K562 (cell line): ENCODE measurements around the gene CLCA1. TPM values are rescaled to one million over a fixed set of nuclear protein-coding genes. Genes with fewer than 3 reads are reported as not detected.

Experiments
- BACH1 ChIP-seq: fragments of 200-800 bp; sonication (Bioruptor generic); IDR thresholded peaks from 2 replicates; pipeline ENCODE4 v1.6.1; 2016; ENCODE audit warnings: missing genetic modification characterization, missing compliant biosample characterization
- GABPB2 ChIP-seq: fragments of 250-450 bp; sonication (Bioruptor Pico); conservative IDR thresholded peaks from 2 replicates; pipeline ENCODE4 v1.5.1; 2021; ENCODE audit warnings: mild to moderate bottlenecking
- ILK ChIP-seq: fragments of 450-650 bp; IDR thresholded peaks from 2 replicates; pipeline ENCODE4 v1.6.1; 2016; ENCODE audit warnings: missing genetic modification characterization, low read depth, mild to moderate bottlenecking, missing compliant biosample characterization, moderate library complexity, borderline replicate concordance
- MTA3 ChIP-seq: fragments of 450-650 bp; formaldehyde crosslinking; IDR thresholded peaks from 2 replicates; pipeline ENCODE4 v1.6.1; 2017; ENCODE audit warnings: mild to moderate bottlenecking, borderline replicate concordance
- NR3C1 ChIP-seq: sonication (generic); formaldehyde crosslinking; IDR thresholded peaks from 2 replicates; pipeline ENCODE4 v1.8.1; 2022; ENCODE audit warnings: missing genetic modification reagents
- TEAD4 ChIP-seq, 2 experiments: sonication (generic) in 1 of 2; formaldehyde crosslinking in 1 of 2; IDR thresholded peaks; 2 replicates each; pipeline versions ENCODE4 v1.6.1 to v1.8.0; 2012 to 2022; ENCODE audit warnings: borderline replicate concordance in 1 of 2, inconsistent platforms in 1 of 2, low read length in 1 of 2, mild to moderate bottlenecking in 1 of 2, missing genetic modification reagents in 1 of 2
- XRCC5 ChIP-seq: fragments of 200-400 bp; formaldehyde crosslinking; IDR thresholded peaks from 2 replicates; pipeline ENCODE4 v1.6.1; 2017; ENCODE audit warnings: low read depth, mild to moderate bottlenecking, low read length
- polyA plus RNA-seq, 8 experiments: library from polyadenylated mRNA; depleted of rRNA in 4 of 8; stranded (reverse) in 5 of 8; unstranded in 3 of 8; fragments of >200 nt; fragmentation: Nextera tagmentation in 2 of 8; fragmentation: Illumina TruSeq in 1 of 8; extraction: Ambion mirVana in 2 of 8; extraction: Trizol in 1 of 8; gene quantifications; 2 replicates each; pipeline versions ENCODE4 v1.2.1 to v1.2.3, GENCODE V29; 2011 to 2014; ENCODE audit warnings: inconsistent platforms in 1 of 8, missing spikeins in 1 of 8
- total RNA-seq, 7 experiments: library from RNA; depleted of rRNA in 6 of 7; stranded (reverse); fragments of >200 nt in 6 of 7; fragmentation: Illumina TruSeq in 2 of 7; extraction: Trizol in 2 of 7; gene quantifications; 2 replicates each; pipeline versions ENCODE4 v1.2.1 to v1.2.3, GENCODE V29; 2011 to 2021; ENCODE audit warnings: low replicate concordance in 1 of 7
- TF ChIP-seq, protein P1 (sequence below), 3 experiments: fragments of 200-800 bp in 1 of 3; fragments of 250-450 bp in 1 of 3; fragments of 450-650 bp in 1 of 3; sonication (Bioruptor Pico) in 1 of 3; sonication (Bioruptor generic) in 1 of 3; formaldehyde crosslinking in 1 of 3; IDR thresholded peaks; 2 replicates each; pipeline versions ENCODE4 v1.6.1 to v1.8.0; 2016 to 2022; ENCODE audit warnings: mild to moderate bottlenecking in 2 of 3, missing genetic modification characterization in 2 of 3, missing compliant biosample characterization in 1 of 3, moderate library complexity in 1 of 3
- TF ChIP-seq, protein P2 (sequence below): fragments of 250-450 bp; sonication (Bioruptor Pico); IDR thresholded peaks from 2 replicates; pipeline ENCODE4 v1.5.0; 2020; ENCODE audit warnings: mild to moderate bottlenecking
- TF ChIP-seq, protein P3 (sequence below), 2 experiments: fragments of 450-650 bp; IDR thresholded peaks; 2 replicates each; pipeline ENCODE4 v1.6.1; 2018; ENCODE audit warnings: mild to moderate bottlenecking in 2 of 2, low read depth in 1 of 2; ENCODE audit not compliant: partially characterized antibody in 2 of 2
- TF ChIP-seq, protein P4 (sequence below): fragments of 450-650 bp; formaldehyde crosslinking; conservative IDR thresholded peaks from 2 replicates; pipeline ENCODE4 v1.4.0; 2022; ENCODE audit warnings: mild to moderate bottlenecking, missing genetic modification characterization
- TF ChIP-seq, protein P5 (sequence below), 2 experiments: IDR thresholded peaks in 1 of 2; conservative IDR thresholded peaks in 1 of 2; 2 replicates each; pipeline ENCODE4 v1.6.1; 2016; ENCODE audit warnings: low read depth in 2 of 2, mild to moderate bottlenecking in 1 of 2, missing compliant biosample characterization in 1 of 2, missing genetic modification characterization in 1 of 2, moderate library complexity in 1 of 2

Gene CLCA1
- total and polyA plus RNA-seq, 9 of the 15 experiments (the other 6 are each of a cell fraction or from before 2014, with no cell fraction given): 0.03 to 0.08 (median 0.04) TPM; not detected in 6

DNA sequence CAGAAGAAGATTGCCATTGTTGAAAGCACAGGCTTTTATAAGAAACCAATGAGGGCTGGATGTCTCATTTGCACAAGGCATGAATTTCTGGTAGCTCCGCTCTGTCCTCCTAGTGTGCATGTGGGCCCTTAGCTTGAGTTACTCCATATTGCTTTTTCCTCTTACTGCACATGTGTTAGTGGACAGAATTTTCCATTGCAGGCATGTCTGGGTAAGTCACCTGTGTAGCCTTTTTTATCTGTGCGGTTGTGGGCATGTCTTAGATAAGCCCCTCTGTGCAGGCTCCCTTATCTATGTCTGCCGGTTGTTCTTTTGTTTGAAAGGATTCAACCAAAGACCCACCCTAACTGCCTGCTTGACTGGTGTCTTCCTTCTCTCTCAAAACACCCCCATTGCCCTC, 7.2 kb upstream of the CLCA1 start (continued):
- TF ChIP-seq ILK (peak; percentile 93), MTA3 (peak; percentile 68), GABPB2 (CRISPR knock-in tag) (peak; percentile 86; the same call in 1 of the 2 replicates), TEAD4 (IDR thresholded peaks at IDR 0.05; ENCODE audit: low read length) (peak; percentile 95), TEAD4 (CRISPR knock-in tag; IDR thresholded peaks at IDR 0.05; ENCODE audit: borderline replicate concordance) (no peak), BACH1 (tag) (peak; percentile 92), NR3C1 (no peak), XRCC5 (no peak)
- TF ChIP-seq, protein P1, sequence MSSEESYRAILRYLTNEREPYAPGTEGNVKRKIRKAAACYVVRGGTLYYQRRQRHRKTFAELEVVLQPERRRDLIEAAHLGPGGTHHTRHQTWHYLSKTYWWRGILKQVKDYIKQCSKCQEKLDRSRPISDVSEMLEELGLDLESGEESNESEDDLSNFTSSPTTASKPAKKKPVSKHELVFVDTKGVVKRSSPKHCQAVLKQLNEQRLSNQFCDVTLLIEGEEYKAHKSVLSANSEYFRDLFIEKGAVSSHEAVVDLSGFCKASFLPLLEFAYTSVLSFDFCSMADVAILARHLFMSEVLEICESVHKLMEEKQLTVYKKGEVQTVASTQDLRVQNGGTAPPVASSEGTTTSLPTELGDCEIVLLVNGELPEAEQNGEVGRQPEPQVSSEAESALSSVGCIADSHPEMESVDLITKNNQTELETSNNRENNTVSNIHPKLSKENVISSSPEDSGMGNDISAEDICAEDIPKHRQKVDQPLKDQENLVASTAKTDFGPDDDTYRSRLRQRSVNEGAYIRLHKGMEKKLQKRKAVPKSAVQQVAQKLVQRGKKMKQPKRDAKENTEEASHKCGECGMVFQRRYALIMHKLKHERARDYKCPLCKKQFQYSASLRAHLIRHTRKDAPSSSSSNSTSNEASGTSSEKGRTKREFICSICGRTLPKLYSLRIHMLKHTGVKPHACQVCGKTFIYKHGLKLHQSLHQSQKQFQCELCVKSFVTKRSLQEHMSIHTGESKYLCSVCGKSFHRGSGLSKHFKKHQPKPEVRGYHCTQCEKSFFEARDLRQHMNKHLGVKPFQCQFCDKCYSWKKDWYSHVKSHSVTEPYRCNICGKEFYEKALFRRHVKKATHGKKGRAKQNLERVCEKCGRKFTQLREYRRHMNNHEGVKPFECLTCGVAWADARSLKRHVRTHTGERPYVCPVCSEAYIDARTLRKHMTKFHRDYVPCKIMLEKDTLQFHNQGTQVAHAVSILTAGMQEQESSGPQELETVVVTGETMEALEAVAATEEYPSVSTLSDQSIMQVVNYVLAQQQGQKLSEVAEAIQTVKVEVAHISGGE (CRISPR knock-in tag; IDR thresholded peaks at IDR 0.05): peak in 1 of 3 experiments; percentile 80; a peak in 2 of 6 replicates
- TF ChIP-seq, protein P2, sequence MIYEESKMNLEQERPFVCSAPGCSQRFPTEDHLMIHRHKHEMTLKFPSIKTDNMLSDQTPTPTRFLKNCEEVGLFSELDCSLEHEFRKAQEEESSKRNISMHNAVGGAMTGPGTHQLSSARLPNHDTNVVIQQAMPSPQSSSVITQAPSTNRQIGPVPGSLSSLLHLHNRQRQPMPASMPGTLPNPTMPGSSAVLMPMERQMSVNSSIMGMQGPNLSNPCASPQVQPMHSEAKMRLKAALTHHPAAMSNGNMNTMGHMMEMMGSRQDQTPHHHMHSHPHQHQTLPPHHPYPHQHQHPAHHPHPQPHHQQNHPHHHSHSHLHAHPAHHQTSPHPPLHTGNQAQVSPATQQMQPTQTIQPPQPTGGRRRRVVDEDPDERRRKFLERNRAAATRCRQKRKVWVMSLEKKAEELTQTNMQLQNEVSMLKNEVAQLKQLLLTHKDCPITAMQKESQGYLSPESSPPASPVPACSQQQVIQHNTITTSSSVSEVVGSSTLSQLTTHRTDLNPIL: peak; percentile 92
- TF ChIP-seq, protein P3, sequence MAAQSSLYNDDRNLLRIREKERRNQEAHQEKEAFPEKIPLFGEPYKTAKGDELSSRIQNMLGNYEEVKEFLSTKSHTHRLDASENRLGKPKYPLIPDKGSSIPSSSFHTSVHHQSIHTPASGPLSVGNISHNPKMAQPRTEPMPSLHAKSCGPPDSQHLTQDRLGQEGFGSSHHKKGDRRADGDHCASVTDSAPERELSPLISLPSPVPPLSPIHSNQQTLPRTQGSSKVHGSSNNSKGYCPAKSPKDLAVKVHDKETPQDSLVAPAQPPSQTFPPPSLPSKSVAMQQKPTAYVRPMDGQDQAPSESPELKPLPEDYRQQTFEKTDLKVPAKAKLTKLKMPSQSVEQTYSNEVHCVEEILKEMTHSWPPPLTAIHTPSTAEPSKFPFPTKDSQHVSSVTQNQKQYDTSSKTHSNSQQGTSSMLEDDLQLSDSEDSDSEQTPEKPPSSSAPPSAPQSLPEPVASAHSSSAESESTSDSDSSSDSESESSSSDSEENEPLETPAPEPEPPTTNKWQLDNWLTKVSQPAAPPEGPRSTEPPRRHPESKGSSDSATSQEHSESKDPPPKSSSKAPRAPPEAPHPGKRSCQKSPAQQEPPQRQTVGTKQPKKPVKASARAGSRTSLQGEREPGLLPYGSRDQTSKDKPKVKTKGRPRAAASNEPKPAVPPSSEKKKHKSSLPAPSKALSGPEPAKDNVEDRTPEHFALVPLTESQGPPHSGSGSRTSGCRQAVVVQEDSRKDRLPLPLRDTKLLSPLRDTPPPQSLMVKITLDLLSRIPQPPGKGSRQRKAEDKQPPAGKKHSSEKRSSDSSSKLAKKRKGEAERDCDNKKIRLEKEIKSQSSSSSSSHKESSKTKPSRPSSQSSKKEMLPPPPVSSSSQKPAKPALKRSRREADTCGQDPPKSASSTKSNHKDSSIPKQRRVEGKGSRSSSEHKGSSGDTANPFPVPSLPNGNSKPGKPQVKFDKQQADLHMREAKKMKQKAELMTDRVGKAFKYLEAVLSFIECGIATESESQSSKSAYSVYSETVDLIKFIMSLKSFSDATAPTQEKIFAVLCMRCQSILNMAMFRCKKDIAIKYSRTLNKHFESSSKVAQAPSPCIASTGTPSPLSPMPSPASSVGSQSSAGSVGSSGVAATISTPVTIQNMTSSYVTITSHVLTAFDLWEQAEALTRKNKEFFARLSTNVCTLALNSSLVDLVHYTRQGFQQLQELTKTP (IDR thresholded peaks at IDR 0.05; ENCODE audit: low read depth in 1 of 2, partially characterized antibody in 2 of 2): no peak
- TF ChIP-seq, protein P4, sequence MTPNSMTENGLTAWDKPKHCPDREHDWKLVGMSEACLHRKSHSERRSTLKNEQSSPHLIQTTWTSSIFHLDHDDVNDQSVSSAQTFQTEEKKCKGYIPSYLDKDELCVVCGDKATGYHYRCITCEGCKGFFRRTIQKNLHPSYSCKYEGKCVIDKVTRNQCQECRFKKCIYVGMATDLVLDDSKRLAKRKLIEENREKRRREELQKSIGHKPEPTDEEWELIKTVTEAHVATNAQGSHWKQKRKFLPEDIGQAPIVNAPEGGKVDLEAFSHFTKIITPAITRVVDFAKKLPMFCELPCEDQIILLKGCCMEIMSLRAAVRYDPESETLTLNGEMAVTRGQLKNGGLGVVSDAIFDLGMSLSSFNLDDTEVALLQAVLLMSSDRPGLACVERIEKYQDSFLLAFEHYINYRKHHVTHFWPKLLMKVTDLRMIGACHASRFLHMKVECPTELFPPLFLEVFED: no peak
- TF ChIP-seq, protein P5, sequence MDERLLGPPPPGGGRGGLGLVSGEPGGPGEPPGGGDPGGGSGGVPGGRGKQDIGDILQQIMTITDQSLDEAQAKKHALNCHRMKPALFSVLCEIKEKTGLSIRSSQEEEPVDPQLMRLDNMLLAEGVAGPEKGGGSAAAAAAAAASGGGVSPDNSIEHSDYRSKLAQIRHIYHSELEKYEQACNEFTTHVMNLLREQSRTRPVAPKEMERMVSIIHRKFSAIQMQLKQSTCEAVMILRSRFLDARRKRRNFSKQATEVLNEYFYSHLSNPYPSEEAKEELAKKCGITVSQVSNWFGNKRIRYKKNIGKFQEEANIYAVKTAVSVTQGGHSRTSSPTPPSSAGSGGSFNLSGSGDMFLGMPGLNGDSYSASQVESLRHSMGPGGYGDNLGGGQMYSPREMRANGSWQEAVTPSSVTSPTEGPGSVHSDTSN (CRISPR knock-in tag; IDR thresholded peaks at IDR 0.05; ENCODE audit: low read depth): no peak
- TF ChIP-seq, protein P5 (tag; conservative IDR thresholded peaks at IDR 0.05; ENCODE audit: low read depth): peak; percentile 68
